ENCODE data around the gene TMPRSS2.
"Not testable (repeated sequence)": the region's sequence is repeated elsewhere in the genome, so short reads cannot be mapped to it uniquely, and the experiment has no call there.

TMPRSS2 gene

DNA sequence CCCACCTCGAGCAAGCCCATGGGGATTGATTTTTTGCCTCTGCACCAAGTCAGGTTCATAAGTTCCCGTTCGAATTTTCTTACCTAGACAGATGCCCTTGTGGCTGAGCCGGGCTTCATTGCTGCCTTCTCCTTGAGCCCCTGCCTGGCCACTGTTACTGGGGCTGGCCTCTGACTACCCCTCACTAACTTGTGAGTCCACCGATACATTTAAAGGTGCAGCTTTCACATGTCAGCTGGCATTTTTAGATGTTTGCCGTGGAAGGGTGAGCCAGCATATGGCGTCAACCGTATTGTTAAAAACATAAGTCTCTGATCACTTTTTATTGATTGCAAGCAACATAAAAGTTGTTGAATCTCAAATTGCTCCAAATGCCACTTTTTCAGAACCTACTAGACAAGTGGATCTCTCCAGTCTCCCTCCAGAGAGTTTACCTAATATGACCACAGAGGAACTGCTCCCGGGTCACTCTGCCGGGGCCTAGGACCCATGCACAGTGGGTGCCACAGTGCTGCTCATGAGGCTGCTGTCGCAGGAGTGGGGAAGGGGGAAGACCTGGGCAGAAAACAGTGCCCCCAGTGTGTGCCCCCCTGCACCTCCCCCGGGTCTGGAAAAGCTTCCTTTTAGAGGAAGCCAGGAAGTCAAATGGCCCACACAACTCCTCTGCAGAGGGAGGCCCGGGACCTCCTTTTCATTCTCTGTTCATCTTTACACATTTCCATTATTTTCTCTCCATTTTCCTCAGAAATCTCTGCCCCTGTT, 63.1 kb downstream of the TMPRSS2 start:
- DNase-seq, result no peak

DNA sequence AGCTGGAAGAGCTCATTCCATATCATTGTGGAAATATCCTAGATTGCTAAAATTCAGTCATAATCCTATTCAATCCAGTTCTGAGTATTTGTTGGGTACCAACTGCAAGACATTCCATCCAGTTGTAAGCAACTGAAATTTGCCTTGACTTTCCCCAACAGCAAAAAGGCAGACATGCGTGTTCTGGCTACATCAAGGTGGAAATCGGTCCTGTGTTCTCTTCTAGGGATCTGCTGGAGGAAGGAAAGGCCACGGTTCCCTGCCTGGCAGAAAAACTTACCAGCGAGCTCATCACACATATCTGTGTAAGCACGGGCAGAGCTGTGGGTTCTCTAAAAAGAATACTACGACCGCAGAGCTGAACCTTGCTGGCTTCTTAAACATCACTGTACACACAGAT, 64.4 kb downstream of the TMPRSS2 start:
- no peak for DNase-seq

DNA sequence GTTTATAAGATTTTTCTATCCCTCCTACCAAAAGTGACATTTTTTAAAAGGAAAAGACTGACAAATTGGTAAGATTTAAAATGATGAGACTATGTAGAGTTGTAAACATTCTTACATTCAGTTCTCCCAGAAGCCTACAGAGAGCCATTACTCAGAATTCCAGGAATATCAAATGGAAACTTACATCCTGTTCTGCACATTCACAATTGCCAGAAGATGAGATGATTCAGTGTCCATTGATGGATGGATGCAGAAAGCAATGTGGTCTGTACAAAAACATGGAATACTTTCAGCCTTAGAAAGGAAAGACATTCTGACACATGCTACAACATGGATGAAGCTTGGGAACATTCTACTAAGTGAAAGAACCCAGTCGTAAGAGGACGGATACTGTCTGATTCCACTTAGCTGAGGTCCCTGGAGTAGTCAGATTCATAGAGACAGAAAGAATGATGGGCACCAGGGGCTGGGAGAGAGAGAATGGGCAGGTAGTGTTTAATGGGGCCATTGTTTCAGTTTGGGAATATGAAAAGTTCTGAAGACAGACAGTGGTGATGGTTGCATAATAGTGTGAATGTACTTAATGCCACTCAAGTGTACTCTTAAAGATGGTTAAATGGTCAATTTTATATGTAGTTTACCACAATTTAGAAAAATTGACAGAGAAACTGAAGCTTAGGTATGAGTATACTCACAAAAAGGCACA, 65.3 kb downstream of the TMPRSS2 start:
- DNase-seq, result no peak

DNA sequence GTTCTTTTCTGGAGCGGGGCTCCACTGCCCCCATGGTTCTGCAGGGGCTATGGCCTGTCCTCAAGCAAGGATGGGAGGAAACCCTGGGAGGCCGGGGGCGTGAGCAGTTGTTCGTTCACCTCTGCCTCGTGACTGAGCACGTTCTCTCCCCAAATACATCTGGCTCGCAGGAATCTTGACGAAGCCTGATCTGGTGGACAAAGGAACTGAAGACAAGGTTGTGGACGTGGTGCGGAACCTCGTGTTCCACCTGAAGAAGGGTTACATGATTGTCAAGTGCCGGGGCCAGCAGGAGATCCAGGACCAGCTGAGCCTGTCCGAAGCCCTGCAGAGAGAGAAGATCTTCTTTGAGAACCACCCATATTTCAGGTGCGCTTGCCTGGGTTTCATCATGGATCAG, 66.4 kb downstream of the TMPRSS2 start:
- no peak for DNase-seq

DNA sequence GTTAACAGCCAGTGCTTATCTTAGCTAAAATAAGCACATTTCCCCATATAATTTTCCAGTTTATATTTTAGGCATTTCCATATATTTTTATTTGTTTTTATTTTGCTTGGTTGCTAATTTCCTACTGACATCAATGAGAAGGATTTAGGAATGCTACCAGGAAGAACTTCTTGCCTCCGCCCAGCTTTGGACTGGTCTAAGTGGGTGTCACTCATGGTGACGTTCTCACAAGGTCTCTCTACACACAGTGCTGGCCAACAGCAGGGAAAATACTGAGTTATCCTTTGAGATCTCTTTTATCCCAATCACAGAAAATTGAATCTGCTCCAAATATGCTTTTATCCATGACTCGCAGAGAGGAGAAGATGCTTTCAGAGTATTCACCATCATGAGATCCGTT, 68.7 kb downstream of the TMPRSS2 start:
- DNase-seq, result no peak

DNA sequence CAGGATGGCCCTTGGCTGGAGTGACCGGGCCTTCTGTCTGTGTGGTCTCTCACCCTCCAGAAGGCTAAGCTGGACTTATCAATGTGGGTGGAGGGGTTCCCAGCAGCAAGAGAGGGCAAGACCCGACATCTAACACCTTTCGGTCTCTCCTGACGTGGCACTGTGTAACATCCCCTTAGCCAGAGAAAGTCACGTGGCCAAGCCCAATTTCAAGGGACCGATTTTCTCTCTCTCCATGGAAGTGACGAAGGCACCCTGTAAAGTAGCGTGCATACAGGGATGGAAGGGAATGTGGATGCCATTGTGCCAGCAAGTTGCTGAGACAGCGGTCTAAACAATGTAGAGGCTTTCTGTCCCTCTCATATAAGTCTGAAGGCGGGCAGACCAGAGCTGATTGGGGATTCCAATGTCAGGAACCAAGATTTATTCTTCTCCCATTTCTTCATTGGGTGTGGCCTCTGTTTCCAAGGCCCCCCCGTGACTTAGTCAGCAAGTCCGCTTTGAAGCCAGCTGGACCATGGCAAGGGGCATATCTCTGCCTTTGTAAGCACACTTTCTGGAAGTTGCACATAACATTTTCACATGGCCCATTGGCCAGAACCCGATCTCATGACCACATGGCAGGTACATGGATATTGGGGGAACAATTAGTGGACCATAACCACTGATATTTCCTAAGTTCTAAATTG, 69.4 kb downstream of the TMPRSS2 start:
- no peak for DNase-seq

DNA sequence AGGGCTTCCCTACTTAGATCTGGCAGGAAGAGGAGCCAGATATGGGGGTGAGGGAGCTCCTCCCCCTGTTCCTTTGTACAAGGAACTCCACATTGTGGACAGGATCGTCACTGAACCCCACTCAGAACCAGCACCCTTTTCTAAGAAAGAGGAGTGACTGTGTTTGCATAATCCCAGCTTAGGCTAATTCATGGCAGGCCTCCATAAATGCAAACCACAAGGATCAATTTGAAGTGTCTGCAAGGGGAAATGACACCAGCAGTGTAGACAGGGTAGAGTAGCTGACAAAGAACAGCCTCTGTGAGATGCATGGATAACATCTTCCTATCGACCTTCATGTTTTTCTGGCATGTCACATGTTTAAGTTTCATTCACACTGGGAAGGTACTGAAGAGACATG, 70.2 kb downstream of the TMPRSS2 start:
- no peak for DNase-seq

DNA sequence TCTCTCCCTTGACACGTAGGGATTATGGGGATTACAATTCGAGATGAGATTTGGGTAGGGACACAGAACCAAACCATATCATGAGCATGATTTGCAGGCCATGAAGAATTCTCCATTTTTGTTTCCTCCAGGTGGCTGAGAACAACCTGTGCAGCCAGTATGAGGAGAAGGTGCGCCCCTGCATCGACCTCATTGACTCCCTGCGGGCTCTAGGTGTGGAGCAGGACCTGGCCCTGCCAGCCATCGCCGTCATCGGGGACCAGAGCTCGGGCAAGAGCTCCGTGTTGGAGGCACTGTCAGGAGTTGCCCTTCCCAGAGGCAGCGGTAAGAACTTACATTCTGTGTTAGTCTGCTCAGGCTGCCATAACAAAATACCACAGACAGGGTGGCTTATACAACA, 72.3 kb downstream of the TMPRSS2 start:
- DNase-seq, result no peak

DNA sequence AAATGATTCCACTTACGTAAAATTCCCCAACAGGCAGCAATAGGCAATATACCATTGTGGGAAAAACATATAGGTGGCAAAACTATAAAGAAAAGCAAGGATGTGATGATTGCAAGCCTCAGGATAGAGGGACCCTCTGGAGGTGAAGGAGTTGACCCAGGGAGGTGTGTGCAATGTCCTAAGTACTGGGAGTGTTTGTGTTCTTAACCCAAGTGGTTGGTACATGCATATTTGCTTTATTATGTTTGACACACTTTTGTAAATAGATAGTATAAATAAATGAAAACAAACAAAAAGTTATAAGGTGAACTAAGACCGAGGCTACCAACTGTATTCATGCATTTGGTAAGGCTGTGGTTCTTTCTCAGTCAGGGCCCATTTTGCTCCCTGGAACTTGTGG, 74.4 kb downstream of the TMPRSS2 start:
- no peak for DNase-seq

DNA sequence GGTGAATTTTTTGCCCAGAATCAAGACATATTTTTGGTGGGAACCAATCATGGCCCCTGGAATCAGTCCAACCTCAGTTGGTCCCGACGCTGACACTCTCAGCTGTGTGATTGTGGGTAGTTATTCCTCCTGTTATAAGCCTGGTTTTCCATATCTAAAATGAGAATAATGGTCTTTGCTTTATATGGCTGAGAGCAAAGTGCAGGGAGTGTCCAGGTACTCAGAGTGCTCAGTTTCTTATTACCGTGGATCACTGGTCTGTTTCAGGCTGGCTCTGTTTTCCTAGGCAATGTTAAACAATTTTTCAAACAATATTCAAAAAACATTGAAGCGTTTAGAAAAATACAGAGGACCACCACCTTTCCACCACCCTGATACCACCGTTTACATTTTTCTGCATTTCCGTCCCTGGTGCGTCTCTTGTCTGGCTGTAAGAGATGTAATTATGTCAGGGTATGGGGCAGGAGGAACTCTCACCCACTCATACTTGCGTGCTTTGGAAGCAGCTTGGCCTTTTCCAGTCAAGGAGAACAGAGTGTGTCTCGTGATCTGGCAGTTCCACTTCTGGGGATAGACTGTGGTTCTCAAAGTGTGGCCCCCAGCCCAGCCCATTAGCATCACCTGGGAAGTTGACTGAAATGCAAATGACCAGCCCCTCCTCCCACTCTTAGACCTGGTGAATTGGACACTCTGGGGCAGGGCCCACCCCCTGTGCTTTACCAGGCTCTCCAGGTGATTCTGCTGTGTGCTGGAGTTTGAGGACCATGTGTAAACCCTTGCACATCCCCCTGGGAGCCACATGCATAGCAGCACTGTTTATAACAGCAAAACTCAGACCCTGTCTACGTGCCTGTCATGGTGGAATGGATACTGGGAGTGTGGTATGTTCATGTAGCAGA, 75.1 kb downstream of the TMPRSS2 start:
- no peak for DNase-seq

DNA sequence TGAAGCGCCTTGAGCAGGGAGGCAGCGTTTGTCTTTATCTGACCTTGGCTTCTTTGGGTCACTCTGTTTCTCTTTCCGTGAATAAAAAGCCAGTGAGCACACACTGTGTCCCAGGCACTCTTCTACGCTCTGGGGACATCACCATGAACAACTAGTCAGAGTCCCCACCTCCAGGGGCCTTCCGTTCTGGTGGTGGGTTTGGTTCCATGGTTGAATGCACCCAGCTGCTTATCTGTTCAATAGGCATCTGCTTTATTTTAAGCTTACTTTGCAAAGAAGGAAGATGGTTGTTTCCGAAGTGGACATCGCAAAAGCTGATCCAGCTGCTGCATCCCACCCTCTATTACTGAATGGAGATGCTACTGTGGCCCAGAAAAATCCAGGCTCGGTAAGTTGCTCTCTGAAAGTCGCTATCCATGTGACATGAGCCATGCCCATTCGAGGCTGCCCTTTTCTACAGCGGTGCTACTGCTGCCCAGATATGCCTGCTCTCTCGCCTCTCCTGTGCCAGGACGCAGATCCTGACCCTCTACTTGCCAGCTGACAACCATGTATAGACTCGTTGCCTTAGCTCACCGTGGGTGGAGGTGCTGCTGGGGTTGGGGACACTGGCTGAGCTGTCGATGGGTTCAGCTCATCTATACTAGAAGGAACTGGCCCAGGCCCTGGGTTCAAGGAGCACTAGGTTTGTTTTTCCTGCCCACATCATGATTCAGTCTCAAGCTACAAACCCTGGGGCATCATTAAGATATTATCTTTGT, 76.0 kb downstream of the TMPRSS2 start:
- no peak for DNase-seq

DNA sequence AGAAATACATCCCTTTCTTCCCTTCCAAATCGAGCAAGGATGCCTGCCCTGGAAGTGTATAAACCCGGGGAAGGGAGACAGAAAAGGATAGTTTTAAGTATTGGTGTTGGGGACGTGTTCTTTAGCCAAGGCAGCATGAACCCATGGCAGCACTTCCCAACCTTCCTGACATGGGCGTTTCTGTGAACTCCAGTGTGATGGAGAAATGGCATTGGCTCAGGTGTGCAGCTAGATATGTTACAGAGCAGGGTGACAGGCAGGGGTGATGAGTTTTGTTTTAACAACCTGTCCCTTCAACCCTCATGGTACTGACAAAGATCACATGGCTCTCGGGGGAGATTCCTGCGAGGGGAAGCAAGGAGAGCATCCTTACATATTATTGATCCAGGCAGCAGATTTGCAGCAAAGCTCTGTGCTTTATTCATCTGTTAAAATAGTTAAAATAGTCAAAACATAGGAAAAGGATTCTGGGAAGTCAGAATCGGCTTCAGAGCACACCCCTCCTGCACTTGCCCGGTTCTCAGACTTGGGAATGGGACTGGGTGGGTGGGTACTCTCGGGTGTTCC, 78.0 kb downstream of the TMPRSS2 start:
- DNase-seq, result no peak

DNA sequence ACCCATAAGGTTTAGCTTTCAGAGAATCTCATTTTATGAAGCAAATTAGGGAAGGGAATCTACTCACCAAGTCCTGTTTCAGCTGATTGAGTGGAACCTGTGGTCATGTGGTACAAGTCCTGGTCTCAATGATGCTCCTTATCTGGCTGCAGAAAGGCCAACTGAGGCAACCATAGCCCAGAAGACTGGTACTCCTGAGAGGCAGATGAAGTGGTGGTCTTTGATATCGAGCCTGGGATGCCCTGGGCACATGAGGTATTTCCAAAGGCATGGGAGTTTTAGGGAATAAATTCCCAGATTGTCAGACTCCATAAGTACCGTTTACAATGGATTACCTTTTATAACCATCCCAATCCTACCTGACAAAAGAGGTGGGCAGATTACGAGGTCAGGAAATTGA, 78.7 kb downstream of the TMPRSS2 start:
- DNase-seq, result no peak

DNA sequence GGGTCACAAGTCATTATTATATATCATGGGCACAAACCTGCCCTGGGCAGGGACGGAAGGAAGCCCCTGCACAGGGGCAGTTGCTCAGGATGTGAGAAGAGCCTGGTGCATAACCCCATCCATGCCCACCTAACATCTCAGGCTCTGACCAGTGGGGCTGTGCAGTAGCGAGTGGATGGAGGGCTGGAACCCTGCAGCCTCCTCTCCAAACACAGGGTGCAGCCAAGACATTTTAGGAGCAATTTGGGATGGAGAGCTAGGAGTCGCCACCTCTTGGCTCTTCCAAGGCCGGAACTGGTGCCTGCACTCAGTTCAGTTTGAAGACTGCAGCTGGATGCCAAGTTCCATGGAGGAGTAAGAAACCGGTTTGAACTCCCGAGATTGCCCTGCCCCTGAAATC, 79.1 kb downstream of the TMPRSS2 start:
- no peak for DNase-seq

DNA sequence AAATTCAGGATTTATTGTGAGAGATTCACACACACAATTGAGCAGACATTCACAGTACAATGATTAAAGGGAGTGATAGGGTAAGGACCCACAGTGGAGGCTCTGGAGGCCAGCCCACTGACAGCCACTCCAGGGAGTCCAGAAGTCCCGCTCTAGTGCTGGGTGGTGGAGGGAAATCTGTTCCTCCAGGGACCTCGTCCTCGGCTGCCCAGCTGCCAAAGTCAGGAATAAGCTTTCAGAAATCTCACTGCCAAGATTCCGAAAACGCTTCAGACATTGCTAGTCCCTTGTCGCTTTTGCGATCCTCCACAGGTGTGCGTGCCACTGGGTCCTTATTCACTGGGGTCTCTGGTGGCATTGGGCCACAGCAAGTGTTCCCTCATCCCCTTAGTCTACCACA, 79.6 kb downstream of the TMPRSS2 start:
- DNase-seq, result no peak

DNA sequence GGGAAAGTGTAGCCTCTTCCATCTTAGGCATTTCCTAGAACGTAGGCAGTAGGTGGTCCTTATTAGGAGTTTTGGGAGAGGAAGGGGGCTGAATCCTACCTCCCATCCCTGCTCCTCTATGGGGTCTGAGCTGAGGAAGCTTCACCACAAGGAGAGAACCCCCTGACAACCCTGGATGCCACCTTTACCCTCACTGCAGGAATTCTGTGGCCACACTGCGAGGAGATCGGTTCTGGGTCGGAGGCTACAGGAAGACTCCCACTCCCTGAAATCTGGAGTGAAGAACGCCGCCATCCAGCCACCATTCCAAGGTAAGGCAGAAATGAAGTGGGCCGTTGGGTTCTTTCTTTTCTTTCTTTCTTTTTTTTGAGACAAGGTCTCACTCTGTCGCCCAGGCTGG, 80.4 kb downstream of the TMPRSS2 start:
- no peak for DNase-seq

DNA sequence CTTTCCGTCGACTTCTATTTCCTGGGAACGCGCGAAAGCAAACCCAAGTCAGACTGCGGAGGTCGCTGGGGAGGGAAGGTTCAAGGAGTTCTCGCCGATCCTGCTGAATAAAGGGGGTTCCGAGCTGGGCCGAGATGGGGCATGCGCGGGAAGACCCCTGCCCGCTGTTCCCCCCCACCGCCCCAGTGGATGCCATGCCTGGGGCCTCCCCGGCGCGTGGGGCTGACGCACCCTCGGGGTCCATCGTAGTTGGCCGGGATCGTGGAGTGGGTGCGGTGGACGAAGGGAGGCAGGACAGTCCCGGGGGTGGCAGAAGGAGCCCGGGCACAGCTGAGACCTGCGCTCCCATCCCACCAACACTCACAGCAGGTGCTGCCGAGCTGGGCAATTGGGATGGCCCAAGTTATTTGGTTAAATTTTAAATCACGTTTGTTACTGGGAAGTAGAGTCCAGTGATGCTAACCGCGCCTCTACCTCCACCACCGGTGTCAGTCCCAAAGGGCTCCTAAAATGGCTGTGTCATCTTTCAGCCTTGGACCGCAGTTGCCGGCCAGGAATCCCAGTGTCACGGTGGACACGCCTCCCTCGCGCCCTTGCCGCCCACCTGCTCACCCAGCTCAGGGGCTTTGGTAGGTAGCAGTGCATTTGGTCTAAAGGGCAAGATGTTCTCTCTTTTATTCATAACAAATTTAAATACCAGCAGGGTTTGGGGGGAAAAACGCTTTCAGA, 81.1 kb downstream of the TMPRSS2 start:
- DNase-seq, result no peak

DNA sequence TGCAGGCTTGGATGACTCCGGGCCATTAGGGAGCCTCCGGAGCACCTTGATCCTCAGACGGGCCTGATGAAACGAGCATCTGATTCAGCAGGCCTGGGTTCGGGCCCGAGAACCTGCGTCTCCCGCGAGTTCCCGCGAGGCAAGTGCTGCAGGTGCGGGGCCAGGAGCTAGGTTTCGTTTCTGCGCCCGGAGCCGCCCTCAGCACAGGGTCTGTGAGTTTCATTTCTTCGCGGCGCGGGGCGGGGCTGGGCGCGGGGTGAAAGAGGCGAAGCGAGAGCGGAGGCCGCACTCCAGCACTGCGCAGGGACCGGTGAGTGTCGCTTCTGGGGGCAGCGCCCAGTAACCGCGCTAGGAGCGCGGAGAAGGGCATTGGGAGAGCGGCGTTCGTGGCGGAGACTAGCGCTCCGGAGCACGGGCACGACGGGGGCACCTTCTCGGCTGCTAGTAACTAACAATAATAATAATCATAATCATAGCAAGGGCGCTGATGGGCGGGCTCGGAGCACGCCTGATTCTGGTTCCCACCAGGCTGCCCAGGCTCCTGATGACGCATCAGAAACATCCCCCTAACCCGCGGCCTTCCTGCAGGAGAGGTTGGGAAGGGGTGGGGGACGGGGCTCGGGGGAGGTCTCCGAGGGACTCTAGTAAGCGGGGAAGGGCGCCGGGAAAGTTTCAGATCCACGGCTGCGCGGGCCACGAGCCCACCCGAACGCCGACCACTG, 81.8 kb downstream of the TMPRSS2 start, which contains the start of gene MX1:
Gene MX1, plus strand, starts transcription at position 286 of the 722 bp plus-strand sequence. CDS start 5,832 bp downstream, outside the sequence.
- DNase-seq, result peak; percentile 90

DNA sequence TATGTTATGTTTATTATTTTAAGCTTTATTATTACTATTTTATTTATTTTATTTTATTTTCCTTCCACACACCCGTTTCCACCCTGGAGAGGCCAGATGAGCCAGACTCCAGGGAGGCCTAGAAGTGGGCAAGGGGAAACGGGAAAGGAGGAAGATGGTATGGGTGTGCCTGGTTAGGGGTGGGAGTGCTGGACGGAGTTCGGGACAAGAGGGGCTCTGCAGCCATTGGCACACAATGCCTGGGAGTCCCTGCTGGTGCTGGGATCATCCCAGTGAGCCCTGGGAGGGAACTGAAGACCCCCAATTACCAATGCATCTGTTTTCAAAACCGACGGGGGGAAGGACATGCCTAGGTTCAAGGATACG, 82.4 kb downstream of the TMPRSS2 start:
- DNase-seq, result no peak

DNA sequence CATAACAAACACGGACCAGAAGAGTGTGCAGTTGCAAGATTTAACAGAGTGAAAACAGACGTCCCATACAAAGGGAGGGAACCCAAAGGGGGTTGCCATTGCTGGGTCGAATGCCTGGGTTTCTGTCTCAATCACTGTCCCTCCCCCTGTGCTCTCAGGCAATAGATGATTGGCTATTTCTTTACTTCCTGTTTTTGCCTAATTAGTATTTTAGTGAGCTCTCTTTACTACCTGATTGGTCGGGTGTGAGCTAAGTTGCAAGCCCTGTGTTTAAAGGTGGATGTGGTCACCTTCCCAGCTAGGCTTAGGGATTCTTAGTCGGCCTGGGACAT, 84.7 kb downstream of the TMPRSS2 start:
- not testable (repeated sequence) for DNase-seq
